Large intestine (tissue), 3 donors: ENCODE results near the gene ATP2C2. TPM values are rescaled to one million over a fixed set of nuclear protein-coding genes. Genes with fewer than 3 reads are reported as not detected.
A peak's percentile ranks its signal among the peaks of the same experiment; 100 is the strongest.
"Not testable (repeated sequence)": the region's sequence is repeated elsewhere in the genome, so short reads cannot be mapped to it uniquely, and the experiment has no call there.

Source experiments
- DNase-seq, 2 donors: peaks; one replicate each; pipeline versions ENCODE4 v3.0.0 to v3.0.0-alpha.2; 2013
- H3K27ac ChIP-seq: one replicate; pipeline ENCODE4 v1.5.1; 2013; ENCODE audit warnings: low read length
- H3K27me3 ChIP-seq: 2 replicates; pipeline ENCODE4 v1.6.1; 2013; ENCODE audit warnings: low read length; ENCODE audit not compliant: control insufficient read depth, insufficient read depth
- H3K36me3 ChIP-seq: 2 replicates; pipeline ENCODE4 v1.6.1; 2013; ENCODE audit warnings: low read length; ENCODE audit not compliant: control insufficient read depth, insufficient read depth
- H3K4me1 ChIP-seq: one replicate; pipeline ENCODE4 v1.6.1; 2013; ENCODE audit warnings: low read length; ENCODE audit not compliant: control insufficient read depth, insufficient read depth
- H3K4me3 ChIP-seq: one replicate; pipeline ENCODE4 v1.5.1; 2013; ENCODE audit warnings: low read length
- H3K9me3 ChIP-seq: one replicate; pipeline ENCODE4 v1.6.1; 2013; ENCODE audit warnings: mild to moderate bottlenecking, low read depth, low read length, moderate library complexity; ENCODE audit not compliant: control insufficient read depth
- WGBS: methylation state at CpG from one replicate; pipeline ENCODE4 v1.1.5; 2013; ENCODE audit warnings: low lambda C conversion rate; ENCODE audit not compliant: insufficient coverage; 5-methylcytosine and 5-hydroxymethylcytosine counted together
- polyA plus RNA-seq: library from polyadenylated mRNA; unstranded; fragments of 120-200 nt; gene quantifications from one replicate; pipeline ENCODE4 v1.2.1, GENCODE V29; 2013

ATP2C2 gene
- polyA plus RNA-seq, 1 donor, result 17.4 TPM

DNA sequence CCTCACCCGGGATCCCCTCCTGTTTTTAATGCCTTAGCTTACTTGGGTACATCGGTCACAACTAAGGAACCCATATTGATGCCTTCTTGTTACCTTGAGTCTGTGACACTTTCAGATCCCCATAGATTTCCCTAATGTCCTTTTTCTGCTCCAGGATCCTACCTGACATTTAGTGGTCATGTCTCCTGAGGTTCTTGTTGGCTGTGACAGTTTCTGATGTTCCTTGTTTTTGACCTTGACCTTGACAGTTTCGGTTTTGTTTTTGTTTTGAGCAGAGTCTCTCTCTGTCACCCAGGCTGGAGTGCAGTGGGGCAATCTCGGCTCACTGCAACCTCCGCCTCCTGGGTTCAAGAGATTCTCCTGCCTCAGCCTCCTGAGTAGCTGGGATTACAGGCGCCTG lies 52.2 kb downstream of the ATP2C2 start:
- WGBS, result no CpG with 5 or more reads among the region's 6 CpGs
- not testable (repeated sequence) for H3K4me1 ChIP-seq

GRCh38 chr16:84421081-84421937 lies 53.0 kb downstream of the ATP2C2 start:
- Histone ChIP-seq H3K27me3 (no peaks in the 10 kb centered on the region), H3K4me3 (no peak overlapping the region), H3K36me3 (peaks cover 6% of the 10 kb centered on the region), H3K4me1 (no peaks in the 10 kb centered on the region), H3K9me3 (no peaks in the 10 kb centered on the region), H3K27ac (no peak overlapping the region)
- DNase-seq, result no peak
- WGBS, result 100% methylated on average over 1 of the region's 21 CpGs

More for the DNA sequence above, 52.2 kb downstream of the ATP2C2 start:
- not testable (repeated sequence) for H3K27ac ChIP-seq, DNase-seq, H3K4me3 ChIP-seq, H3K27me3 ChIP-seq, H3K36me3 ChIP-seq, H3K9me3 ChIP-seq

DNA sequence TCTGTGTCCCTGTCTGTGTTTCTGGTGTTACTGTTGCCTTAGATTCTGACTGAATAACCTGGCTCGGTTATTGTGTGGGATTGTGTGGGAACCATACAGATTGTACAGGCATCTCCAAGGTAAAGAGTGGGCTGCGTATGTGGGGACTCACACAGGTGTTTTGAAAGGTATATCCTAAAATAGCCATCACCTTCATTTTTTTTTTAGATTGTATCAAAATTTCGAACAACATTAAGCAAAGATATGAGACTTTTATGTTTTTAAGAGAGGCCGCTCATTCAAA lies 53.5 kb downstream of the ATP2C2 start:
- Histone ChIP-seq H3K4me3 (no peak overlapping the region), H3K27me3 (no peaks in the 10 kb centered on the region), H3K4me1 (no peaks in the 10 kb centered on the region), H3K27ac (no peak overlapping the region), H3K9me3 (no peaks in the 10 kb centered on the region), H3K36me3 (peaks cover 6% of the 10 kb centered on the region)
- WGBS, result 90% methylated on average over 2 of the region's 4 CpGs
- DNase-seq, result no peak

GRCh38 chr16:84423416-84423837 lies 55.1 kb downstream of the ATP2C2 start:
- no peak overlapping the region for H3K4me3 ChIP-seq
- H3K27me3 ChIP-seq, result no peaks in the 10 kb centered on the region
- H3K36me3 ChIP-seq, result peaks cover 6% of the 10 kb centered on the region
- H3K9me3 ChIP-seq, result no peaks in the 10 kb centered on the region
- H3K27ac ChIP-seq, result no peak overlapping the region
- WGBS, result no CpG with 5 or more reads among the region's 4 CpGs
- peak; percentile 14 to 18 for DNase-seq
- H3K4me1 ChIP-seq, result no peaks in the 10 kb centered on the region

DNA sequence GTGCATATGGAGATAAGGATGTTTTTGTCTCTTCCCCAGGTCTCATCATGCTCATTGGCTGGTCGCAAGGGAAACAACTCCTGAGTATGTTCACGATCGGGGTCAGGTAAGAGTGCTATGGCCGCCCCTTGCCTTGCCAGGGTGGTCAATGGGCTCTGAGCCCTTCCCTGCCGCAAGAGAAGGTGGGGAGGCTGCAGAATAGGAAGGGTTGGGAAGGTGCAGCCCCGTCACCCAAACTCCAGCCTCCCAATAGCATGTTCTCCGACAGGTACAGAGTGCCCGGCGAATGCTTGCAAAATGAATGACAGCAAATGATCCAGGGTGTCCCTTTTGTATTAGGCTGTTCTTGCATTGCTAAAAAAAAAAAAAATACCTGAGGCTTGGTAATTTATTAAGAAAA lies 57.4 kb downstream of the ATP2C2 start:
- H3K27ac ChIP-seq, result no peak overlapping the region
- H3K4me1 ChIP-seq, result no peaks in the 10 kb centered on the region
- no peaks in the 10 kb centered on the region for H3K9me3 ChIP-seq
- H3K27me3 ChIP-seq, result no peaks in the 10 kb centered on the region
- WGBS, result 100% methylated on average over 2 of the region's 9 CpGs
- peaks cover 6% of the 10 kb centered on the region for H3K36me3 ChIP-seq
- no peak overlapping the region for H3K4me3 ChIP-seq
- DNase-seq, result no peak

GRCh38 chr16:84426804-84427203 lies 58.5 kb downstream of the ATP2C2 start:
- Histone ChIP-seq H3K4me1 (no peaks in the 10 kb centered on the region), H3K27me3 (no peaks in the 10 kb centered on the region), H3K27ac (no peak overlapping the region), H3K9me3 (no peaks in the 10 kb centered on the region), H3K4me3 (no peak overlapping the region), H3K36me3 (peaks cover 6% of the 10 kb centered on the region)
- no peak for DNase-seq
- WGBS, result no CpG with 5 or more reads among the region's 12 CpGs

DNA sequence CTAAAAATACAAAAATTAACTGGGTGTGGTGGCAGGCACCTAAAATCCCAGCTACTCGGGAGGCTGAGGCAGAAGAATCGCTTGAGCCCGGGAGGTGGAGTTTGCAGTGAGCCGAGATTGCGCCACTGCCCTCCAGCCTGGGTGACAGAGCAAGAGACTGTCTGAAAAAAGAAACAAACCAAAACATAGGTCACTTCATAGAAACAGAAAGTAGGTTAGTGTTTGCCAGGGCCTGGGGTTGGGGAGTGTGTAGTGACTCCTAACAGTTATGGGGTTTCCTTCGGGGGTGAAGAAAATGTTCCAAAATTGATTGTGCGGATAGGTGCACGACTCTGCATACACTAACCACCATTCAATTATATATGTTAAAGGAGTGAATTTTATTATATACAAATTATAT lies 59.2 kb downstream of the ATP2C2 start:
- Histone ChIP-seq H3K27ac (no peak overlapping the region), H3K9me3 (no peaks in the 10 kb centered on the region), H3K4me1 (no peaks in the 10 kb centered on the region), H3K4me3 (no peak overlapping the region), H3K27me3 (no peaks in the 10 kb centered on the region), H3K36me3 (peaks cover 6% of the 10 kb centered on the region)
- 100% methylated on average over 2 of the region's 8 CpGs for WGBS
- no peak for DNase-seq

- no peaks in the 10 kb centered on the region for H3K36me3 ChIP-seq
- no peaks in the 10 kb centered on the region for H3K9me3 ChIP-seq
- no peak overlapping the region for H3K4me3 ChIP-seq
- DNase-seq, result no peak
- peaks cover 8% of the 10 kb centered on the region for H3K4me1 ChIP-seq
- no peaks in the 10 kb centered on the region for H3K27me3 ChIP-seq
- H3K27ac ChIP-seq, result no peak overlapping the region
- WGBS, result no CpG with 5 or more reads among the region's 4 CpGs
Observed at GRCh38 chr16:84430860-84431259, 62.5 kb downstream of the ATP2C2 start.

GRCh38 chr16:84434800-84435199 lies 66.5 kb downstream of the ATP2C2 start:
- Histone ChIP-seq H3K36me3 (no peaks in the 10 kb centered on the region), H3K4me3 (no peak overlapping the region), H3K4me1 (peaks cover 14% of the 10 kb centered on the region), H3K9me3 (no peaks in the 10 kb centered on the region), H3K27me3 (no peaks in the 10 kb centered on the region), H3K27ac (peak overlapping the region; percentile 47)
- no CpG with 5 or more reads among the region's 5 CpGs for WGBS
- peak; percentile 62 to 85 for DNase-seq

DNA sequence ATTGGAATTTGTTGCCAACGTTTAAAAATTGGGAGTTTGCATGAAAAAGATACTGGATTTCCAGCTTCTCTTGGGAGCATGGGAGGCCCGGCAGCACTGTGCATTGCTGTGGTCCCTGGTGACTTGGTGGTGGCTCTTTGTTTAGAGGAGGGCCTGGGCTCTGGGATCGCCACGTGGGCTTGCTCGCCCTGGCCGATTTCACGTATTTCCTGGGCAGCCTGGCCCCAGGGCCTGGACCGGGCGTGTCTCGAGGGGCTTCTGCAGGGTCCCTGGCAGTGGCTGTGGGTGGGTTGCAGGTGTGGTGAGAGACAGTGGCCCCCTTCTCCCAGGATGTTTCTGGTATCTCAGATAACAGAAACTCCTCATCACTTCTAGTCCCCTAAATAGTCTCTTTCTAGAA lies 67.9 kb downstream of the ATP2C2 start:
- H3K27me3 ChIP-seq, result no peaks in the 10 kb centered on the region
- H3K36me3 ChIP-seq, result peaks cover 3% of the 10 kb centered on the region
- no CpG with 5 or more reads among the region's 10 CpGs for WGBS
- no peaks in the 10 kb centered on the region for H3K9me3 ChIP-seq
- peaks cover 14% of the 10 kb centered on the region for H3K4me1 ChIP-seq
- H3K4me3 ChIP-seq, result no peak overlapping the region
- no peak for DNase-seq
- no peak overlapping the region for H3K27ac ChIP-seq
